Activated gamma-delta T cell (primary cell): Measurements from ENCODE around the gene MAP2K3.
A peak's percentile ranks its signal among the peaks of the same experiment; 100 is the strongest.

Source experiments
- DNase-seq: peaks from one replicate; lab custom pipeline; 2025; lab: John Stamatoyannopoulos, UW
- total RNA-seq, 2 donors: gene quantifications; one replicate each; lab custom pipeline; 2026; lab: John Stamatoyannopoulos, UW

The MAP2K3 gene
- total RNA-seq = 28.7 to 32.8 reads per million in 2 donors

GRCh38 chr17:21284319-21285163 lies at the start of gene MAP2K3:
Gene MAP2K3 (plus strand): TSS chr17:21284711. CDS start chr17:21284921, 210 bp downstream.
- DNase-seq = peak; percentile 87

GRCh38 chr17:21235921-21236320 lies 48.6 kb upstream of the MAP2K3 start:
- DNase-seq = no peak

- DNase-seq = no peak
Observed at GRCh38 chr17:21239680-21240368, 44.7 kb upstream of the MAP2K3 start.

GRCh38 chr17:21240369-21241055 lies 44.0 kb upstream of the MAP2K3 start:
- no peak for DNase-seq

GRCh38 chr17:21241564-21241963 lies 42.9 kb upstream of the MAP2K3 start:
- DNase-seq = no peak

- no peak for DNase-seq
Observed at GRCh38 chr17:21242026-21242697, 42.3 kb upstream of the MAP2K3 start.

- DNase-seq = no peak
Observed at GRCh38 chr17:21242780-21243515, 41.6 kb upstream of the MAP2K3 start.

GRCh38 chr17:21243516-21244303 lies 40.8 kb upstream of the MAP2K3 start:
- DNase-seq = no peak

- DNase-seq = no peak
Observed at GRCh38 chr17:21245639-21246084, 38.8 kb upstream of the MAP2K3 start.

- no peak for DNase-seq
Observed at GRCh38 chr17:21246698-21247097, 37.8 kb upstream of the MAP2K3 start.

GRCh38 chr17:21247552-21248258 lies 36.8 kb upstream of the MAP2K3 start:
- no peak for DNase-seq

- no peak for DNase-seq
Observed at GRCh38 chr17:21248500-21248899, 36.0 kb upstream of the MAP2K3 start.

GRCh38 chr17:21249086-21249795 lies 35.3 kb upstream of the MAP2K3 start:
- DNase-seq = no peak

GRCh38 chr17:21249920-21250703 lies 34.4 kb upstream of the MAP2K3 start:
- DNase-seq = no peak

- DNase-seq = no peak
Observed at GRCh38 chr17:21250854-21251253, 33.7 kb upstream of the MAP2K3 start.

GRCh38 chr17:21251337-21252010 lies 33.0 kb upstream of the MAP2K3 start:
- DNase-seq = no peak

- no peak for DNase-seq
Observed at GRCh38 chr17:21252289-21252795, 32.2 kb upstream of the MAP2K3 start.
